SJSA1 (cell line): ENCODE measurements around the gene GPRIN3. TPM values are rescaled to one million over a fixed set of nuclear protein-coding genes. Genes with fewer than 3 reads are reported as not detected.

Source experiments
- DNase-seq, 2 experiments: peaks; one replicate each; pipeline ENCODE4 v3.0.0-alpha.2; 2015 to 2020; ENCODE audit warnings: low spot score in 2 of 2, low read depth in 1 of 2
- H3K27ac ChIP-seq: fragments of 250-450 bp; sonication (Bioruptor Pico); 2 replicates; pipeline ENCODE4 v1.5.1; 2020; ENCODE audit warnings: mild to moderate bottlenecking, moderate library complexity
- H3K27me3 ChIP-seq: fragments of 250-450 bp; sonication (Bioruptor Pico); replicated peaks from 2 replicates; pipeline ENCODE4 v1.5.1; 2020; ENCODE audit warnings: mild to moderate bottlenecking, moderate library complexity
- H3K36me3 ChIP-seq: fragments of 250-450 bp; sonication (Bioruptor Pico); 2 replicates; pipeline ENCODE4 v1.5.1; 2020; ENCODE audit warnings: mild to moderate bottlenecking
- H3K4me1 ChIP-seq: fragments of 250-450 bp; sonication (Bioruptor Pico); replicated peaks from 2 replicates; pipeline ENCODE4 v1.6.1; 2021; ENCODE audit warnings: mild to moderate bottlenecking
- H3K4me3 ChIP-seq: fragments of 250-450 bp; sonication (Bioruptor Pico); 2 replicates; pipeline ENCODE4 v1.5.1; 2020; ENCODE audit warnings: mild to moderate bottlenecking
- H3K9me3 ChIP-seq: fragments of 250-450 bp; sonication (Bioruptor Pico); replicated peaks from 2 replicates; pipeline ENCODE4 v1.5.1; 2020; ENCODE audit warnings: mild to moderate bottlenecking
- total RNA-seq: library from RNA; depleted of rRNA; stranded (reverse); fragments of >200 nt; shearing (Covaris generic); gene quantifications from 2 replicates; pipeline ENCODE4 v1.2.3, GENCODE V29; 2014

The GPRIN3 gene
- total RNA-seq, 1 experiment from 2014 or later: not detected

GRCh38 chr4:89306486-89307177 lies 968 bp downstream of the GPRIN3 start:
- Histone ChIP-seq H3K27me3 (peaks cover 27% of the 10 kb centered on the region), H3K4me3 (no peak overlapping the region), H3K9me3 (no peaks in the 10 kb centered on the region), H3K27ac (no peak overlapping the region), H3K4me1 (peaks cover 4% of the 10 kb centered on the region), H3K36me3 (no peaks in the 10 kb centered on the region)
- DNase-seq: no peak

- peaks cover 27% of the 10 kb centered on the region for H3K27me3 ChIP-seq
- no peak for DNase-seq
- H3K27ac ChIP-seq: no peak overlapping the region
- no peak overlapping the region for H3K4me3 ChIP-seq
- H3K36me3 ChIP-seq: no peaks in the 10 kb centered on the region
- no peaks in the 10 kb centered on the region for H3K9me3 ChIP-seq
- peaks cover 4% of the 10 kb centered on the region for H3K4me1 ChIP-seq
These were observed 1.7 kb downstream of the GPRIN3 start for GRCh38 chr4:89305712-89306437.

GRCh38 chr4:89305028-89305427 lies 2.6 kb downstream of the GPRIN3 start:
- H3K9me3 ChIP-seq: no peaks in the 10 kb centered on the region
- no peak overlapping the region for H3K27ac ChIP-seq
- peaks cover 4% of the 10 kb centered on the region for H3K4me1 ChIP-seq

GRCh38 chr4:89303814-89304388 lies 3.7 kb downstream of the GPRIN3 start:
- H3K4me3 ChIP-seq: no peak overlapping the region
- no peak for DNase-seq
- H3K4me1 ChIP-seq: peaks cover 4% of the 10 kb centered on the region
- H3K36me3 ChIP-seq: no peaks in the 10 kb centered on the region
- H3K27ac ChIP-seq: no peak overlapping the region
- H3K9me3 ChIP-seq: no peaks in the 10 kb centered on the region
- peaks cover 27% of the 10 kb centered on the region for H3K27me3 ChIP-seq

More at GRCh38 chr4:89305028-89305427, 2.6 kb downstream of the GPRIN3 start:
- Histone ChIP-seq H3K27me3 (peaks cover 27% of the 10 kb centered on the region), H3K4me3 (no peak overlapping the region), H3K36me3 (no peaks in the 10 kb centered on the region)
- DNase-seq: no peak

GRCh38 chr4:89303177-89303576 lies 4.4 kb downstream of the GPRIN3 start:
- DNase-seq: no peak
- Histone ChIP-seq H3K9me3 (no peaks in the 10 kb centered on the region), H3K27me3 (peaks cover 27% of the 10 kb centered on the region), H3K4me3 (no peak overlapping the region), H3K27ac (no peak overlapping the region), H3K4me1 (peaks cover 4% of the 10 kb centered on the region), H3K36me3 (no peaks in the 10 kb centered on the region)

DNA sequence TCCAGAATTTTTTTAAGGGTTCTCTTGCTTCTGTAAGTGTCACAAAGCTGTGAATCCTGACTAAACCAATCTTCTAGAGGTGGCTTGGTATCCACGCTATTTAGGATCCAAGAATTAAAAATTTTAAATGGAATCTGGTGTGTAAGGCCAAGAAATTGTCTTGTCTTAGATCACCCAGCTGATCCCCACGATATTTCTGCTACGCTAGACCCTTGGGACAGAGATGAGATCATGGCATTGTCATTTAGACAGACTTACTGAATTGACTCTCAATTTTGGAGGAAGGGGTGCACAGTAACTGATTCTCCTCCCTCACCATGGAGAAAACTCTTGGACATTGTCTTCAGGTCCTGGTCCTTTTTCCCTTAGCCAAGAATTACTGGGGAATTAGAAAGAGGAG lies 5.7 kb downstream of the GPRIN3 start:
- H3K36me3 ChIP-seq: no peaks in the 10 kb centered on the region
- no peak overlapping the region for H3K4me3 ChIP-seq
- H3K27me3 ChIP-seq: peaks cover 15% of the 10 kb centered on the region
- no peak for DNase-seq
- H3K4me1 ChIP-seq: no peaks in the 10 kb centered on the region
- H3K9me3 ChIP-seq: no peaks in the 10 kb centered on the region
- H3K27ac ChIP-seq: no peak overlapping the region

GRCh38 chr4:89301003-89301402 lies 6.6 kb downstream of the GPRIN3 start:
- Histone ChIP-seq H3K27ac (no peak overlapping the region), H3K36me3 (no peaks in the 10 kb centered on the region), H3K4me1 (no peaks in the 10 kb centered on the region), H3K4me3 (no peak overlapping the region), H3K27me3 (peaks cover 7% of the 10 kb centered on the region), H3K9me3 (no peaks in the 10 kb centered on the region)
- no peak for DNase-seq

DNA sequence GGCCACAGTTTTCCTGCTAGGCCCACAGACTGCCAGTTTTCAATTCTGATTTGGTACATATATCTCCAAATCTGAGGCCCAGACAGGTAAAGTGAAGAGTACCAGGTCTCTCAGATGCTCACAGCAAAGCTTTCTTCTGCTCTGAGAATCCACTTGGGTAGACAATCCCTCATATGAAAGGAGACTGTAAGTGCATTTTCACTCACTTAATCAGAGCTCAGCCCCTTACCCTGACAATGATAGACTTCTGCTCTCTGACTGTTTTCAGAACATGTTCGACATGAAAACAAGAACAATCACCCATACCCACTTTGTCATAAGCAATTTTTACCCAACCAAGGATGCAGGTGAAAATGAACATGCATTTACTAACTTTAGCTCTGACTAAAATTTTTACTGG lies 7.1 kb downstream of the GPRIN3 start:
- Histone ChIP-seq H3K9me3 (no peaks in the 10 kb centered on the region), H3K27me3 (peaks cover 4% of the 10 kb centered on the region), H3K4me3 (no peak overlapping the region), H3K4me1 (no peaks in the 10 kb centered on the region), H3K36me3 (no peaks in the 10 kb centered on the region), H3K27ac (no peak overlapping the region)
- no peak for DNase-seq

DNA sequence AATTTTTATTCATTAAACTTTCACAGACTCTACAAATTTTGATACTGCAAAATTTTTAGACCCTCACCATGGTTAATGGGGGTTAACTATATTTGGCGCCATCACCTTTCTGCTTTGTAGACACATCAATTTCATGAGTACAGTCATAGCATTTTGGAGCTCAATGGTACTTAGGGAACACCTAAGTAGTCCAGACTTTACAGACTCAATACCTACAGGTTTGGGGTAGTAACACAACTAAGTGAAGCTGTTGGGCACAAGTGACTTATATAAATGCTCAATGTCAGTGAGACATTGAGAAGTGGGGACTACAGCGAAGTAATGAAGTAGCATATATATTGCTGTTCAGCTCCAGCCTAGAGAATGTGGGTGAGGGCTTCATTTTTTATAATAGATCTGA lies 7.5 kb downstream of the GPRIN3 start:
- Histone ChIP-seq H3K36me3 (no peaks in the 10 kb centered on the region), H3K4me1 (no peaks in the 10 kb centered on the region), H3K4me3 (no peak overlapping the region), H3K27me3 (no peaks in the 10 kb centered on the region; the same call in none of the 2 replicates), H3K9me3 (no peaks in the 10 kb centered on the region), H3K27ac (no peak overlapping the region)
- DNase-seq: no peak

- DNase-seq: no peak
- H3K4me3 ChIP-seq: no peak overlapping the region
- H3K9me3 ChIP-seq: no peaks in the 10 kb centered on the region
- H3K27ac ChIP-seq: no peak overlapping the region
- no peaks in the 10 kb centered on the region for H3K4me1 ChIP-seq
- H3K27me3 ChIP-seq: no peaks in the 10 kb centered on the region; the same call in none of the 2 replicates
- H3K36me3 ChIP-seq: no peaks in the 10 kb centered on the region
These were observed 8.3 kb downstream of the GPRIN3 start for GRCh38 chr4:89299153-89299791.

DNA sequence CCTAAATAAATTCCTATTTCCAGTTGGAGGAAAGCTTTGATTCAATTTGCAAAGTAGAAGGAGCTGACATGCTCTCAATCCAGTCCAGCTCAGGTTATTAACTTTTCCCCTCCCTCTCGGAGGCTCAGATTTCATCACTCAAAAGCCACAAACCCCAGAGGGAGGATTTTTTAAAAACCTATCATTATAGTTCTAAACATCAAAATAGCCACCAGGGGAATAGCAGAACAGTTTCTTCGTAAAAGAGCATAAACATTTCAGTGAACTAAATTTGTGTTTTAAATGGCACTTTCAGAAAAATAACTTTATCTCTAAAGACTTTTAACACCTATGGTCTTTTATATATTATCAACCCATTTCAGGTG lies 8.8 kb downstream of the GPRIN3 start:
- Histone ChIP-seq H3K27me3 (no peaks in the 10 kb centered on the region; the same call in none of the 2 replicates), H3K9me3 (no peaks in the 10 kb centered on the region), H3K36me3 (no peaks in the 10 kb centered on the region), H3K4me3 (no peak overlapping the region), H3K27ac (no peak overlapping the region), H3K4me1 (no peaks in the 10 kb centered on the region)
- no peak for DNase-seq

DNA sequence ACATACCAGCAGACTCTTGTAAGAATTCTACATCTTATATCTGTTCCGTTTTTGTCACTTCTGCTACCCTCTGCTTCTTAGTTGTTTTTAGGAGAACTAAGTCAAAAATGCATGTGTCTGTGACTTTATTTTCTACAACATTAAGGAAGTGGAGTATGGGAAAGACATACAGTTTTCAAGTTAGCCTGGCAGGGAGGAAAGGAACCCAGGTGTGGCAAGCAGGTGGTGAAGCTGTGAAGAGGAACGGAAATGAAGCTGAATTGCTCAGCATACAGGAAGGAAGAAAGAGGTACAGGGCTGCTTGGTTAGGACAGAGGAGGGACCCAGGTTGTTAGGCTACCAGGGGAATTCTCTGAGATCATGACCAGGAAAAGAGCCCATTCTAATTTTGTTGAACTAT lies 9.4 kb downstream of the GPRIN3 start:
- DNase-seq: no peak
- H3K27ac ChIP-seq: no peak overlapping the region
- H3K4me3 ChIP-seq: no peak overlapping the region
- no peaks in the 10 kb centered on the region for H3K36me3 ChIP-seq
- H3K9me3 ChIP-seq: no peaks in the 10 kb centered on the region
- no peaks in the 10 kb centered on the region; the same call in none of the 2 replicates for H3K27me3 ChIP-seq
- no peaks in the 10 kb centered on the region for H3K4me1 ChIP-seq

GRCh38 chr4:89296896-89297295 lies 10.7 kb downstream of the GPRIN3 start:
- Histone ChIP-seq H3K4me3 (no peak overlapping the region), H3K27me3 (no peaks in the 10 kb centered on the region; the same call in none of the 2 replicates), H3K4me1 (no peaks in the 10 kb centered on the region), H3K27ac (no peak overlapping the region), H3K36me3 (no peaks in the 10 kb centered on the region), H3K9me3 (no peaks in the 10 kb centered on the region)
- DNase-seq: no peak

GRCh38 chr4:89296399-89296798 lies 11.2 kb downstream of the GPRIN3 start:
- Histone ChIP-seq H3K4me3 (no peak overlapping the region), H3K4me1 (no peaks in the 10 kb centered on the region), H3K27me3 (no peaks in the 10 kb centered on the region; the same call in none of the 2 replicates), H3K27ac (no peak overlapping the region), H3K36me3 (no peaks in the 10 kb centered on the region), H3K9me3 (no peaks in the 10 kb centered on the region)
- DNase-seq: no peak
